Panc1 (cell line): ENCODE results near the gene RAB28.

Experiments
- CTCF ChIP-seq: fragments of 450-650 bp; IDR thresholded peaks from 2 replicates; pipeline ENCODE4 v1.5.1; 2017; ENCODE audit warnings: mild to moderate bottlenecking
- REST ChIP-seq, 2 experiments: IDR thresholded peaks; 2 replicates each; pipeline ENCODE4 v1.6.1; 2011 to 2012; ENCODE audit warnings: low read depth in 2 of 2, control low read depth in 1 of 2, low read length in 1 of 2, mild to moderate bottlenecking in 1 of 2, moderate library complexity in 1 of 2; ENCODE audit not compliant: insufficient read depth in 1 of 2

- TF ChIP-seq CTCF (no peak), REST (IDR thresholded peaks at IDR 0.05; ENCODE audit: insufficient read depth in 1 of 2, low read depth in 2 of 2, low read length in 1 of 2) (no peak; a peak in 1 of 4 replicates)
Observed at GRCh38 chr4:13483136-13483767, 888 bp downstream of the RAB28 start.
